GM21526 (cell line): ENCODE data around the gene ARMC9.
A peak's percentile ranks its signal among the peaks of the same experiment; 100 is the strongest.

ENCODE experiments used
- ATAC-seq: cut with Tn5 transposase; IDR thresholded peaks from one replicate; pipeline ENCODE4 v1.9.1; 2021; ENCODE audit warnings: moderate library complexity; ENCODE audit not compliant: unreplicated experiment, low FRiP score

The ARMC9 gene

GRCh38 chr2:231201475-231201814, 3.0 kb downstream of the ARMC9 start:
- ATAC-seq, result no peak

GRCh38 chr2:231203087-231203486, 4.7 kb downstream of the ARMC9 start:
- no peak for ATAC-seq

- ATAC-seq, result no peak
These were observed 5.7 kb downstream of the ARMC9 start for GRCh38 chr2:231204146-231204545.

GRCh38 chr2:231204581-231204980, 6.2 kb downstream of the ARMC9 start:
- ATAC-seq, result no peak

GRCh38 chr2:231207734-231208133, 9.3 kb downstream of the ARMC9 start:
- no peak for ATAC-seq

- no peak for ATAC-seq
These were observed 12.4 kb downstream of the ARMC9 start for GRCh38 chr2:231210782-231211181.

GRCh38 chr2:231211486-231211885, 13.1 kb downstream of the ARMC9 start:
- no peak for ATAC-seq

- no peak for ATAC-seq
These were observed 14.0 kb downstream of the ARMC9 start for GRCh38 chr2:231212329-231212845.

- ATAC-seq, result no peak
These were observed 15.7 kb downstream of the ARMC9 start for GRCh38 chr2:231213931-231214642.

- ATAC-seq, result no peak
These were observed 19.9 kb downstream of the ARMC9 start for GRCh38 chr2:231218366-231218765.

GRCh38 chr2:231219289-231219688, 20.9 kb downstream of the ARMC9 start:
- no peak for ATAC-seq

GRCh38 chr2:231221761-231222160, 23.3 kb downstream of the ARMC9 start:
- ATAC-seq, result no peak

- ATAC-seq, result peak; percentile 65
These were observed 24.0 kb downstream of the ARMC9 start for GRCh38 chr2:231222318-231223000.

- no peak for ATAC-seq
These were observed 24.6 kb downstream of the ARMC9 start for GRCh38 chr2:231223001-231223375.

- ATAC-seq, result no peak
These were observed 25.1 kb downstream of the ARMC9 start for GRCh38 chr2:231223458-231223976.

- peak; percentile 17 for ATAC-seq
These were observed 29.1 kb downstream of the ARMC9 start for GRCh38 chr2:231227310-231228162.

- ATAC-seq, result peak; percentile 55
These were observed 29.8 kb downstream of the ARMC9 start for GRCh38 chr2:231228223-231228622.

GRCh38 chr2:231228974-231229529, 30.6 kb downstream of the ARMC9 start:
- no peak for ATAC-seq

- ATAC-seq, result no peak
These were observed 36.8 kb downstream of the ARMC9 start for GRCh38 chr2:231235217-231235616.

GRCh38 chr2:231238689-231239088, 40.3 kb downstream of the ARMC9 start:
- ATAC-seq, result no peak

GRCh38 chr2:231239751-231240150, 41.3 kb downstream of the ARMC9 start:
- ATAC-seq, result no peak
